Gastrocnemius medialis (tissue), 4 donors: ENCODE data around the gene KRT12.

ENCODE experiments used
- CTCF ChIP-seq, 5 experiments: fragments of 450-650 bp in 3 of 5; fragments of 200-600 bp in 2 of 5; sonication (generic) in 2 of 5; IDR thresholded peaks in 4 of 5; conservative IDR thresholded peaks in 1 of 5; 1 replicate in 4 of 5; 2 replicates in 1 of 5; pipeline ENCODE4 v1.5.1; 2016 to 2019; ENCODE audit warnings: antibody characterized with exemption in 5 of 5, mild to moderate bottlenecking in 3 of 5, moderate library complexity in 3 of 5
- POLR2A ChIP-seq, 2 donors: fragments of 450-650 bp; IDR thresholded peaks; one replicate each; pipeline ENCODE4 v1.6.1; 2017; ENCODE audit warnings: antibody characterized with exemption in 2 of 2, mild to moderate bottlenecking in 2 of 2, moderate library complexity in 2 of 2

- no peak for TF ChIP-seq CTCF (IDR thresholded peaks at IDR 0.05 in 4 of 5, conservative IDR thresholded peaks at IDR 0.05 in 1 of 5)
- no peak for TF ChIP-seq POLR2A (IDR thresholded peaks at IDR 0.05)
Measured at GRCh38 chr17:40864661-40865390, 2.2 kb downstream of the KRT12 start.
